ENCODE results near the gene GBE1. TPM values are rescaled to one million over a fixed set of nuclear protein-coding genes. Genes with fewer than 3 reads are reported as not detected.

Gene GBE1
- total RNA-seq = 198 and 282 TPM in 2 replicates

GRCh38 chr3:81760924-81761903 is at the start of gene GBE1:
GBE1 (minus strand) TSS chr3:81761645; CDS start chr3:81761517, 128 bp downstream.

Data from uterine smooth muscle cell (primary cell).